ENCODE results near the gene MT4.

- no peak for TF ChIP-seq CTCF (IDR thresholded peaks at IDR 0.05 in 8 of 11, conservative IDR thresholded peaks at IDR 0.05 in 3 of 11)
- TF ChIP-seq POLR2A (IDR thresholded peaks at IDR 0.05): no peak
Observed at GRCh38 chr16:56610609-56611111, 45.8 kb downstream of the MT4 start.
